WI38 (cell line): Measurements from ENCODE around the gene DNAJB6.

Experiments used
- H3K4me3 ChIP-seq: 2 replicates; pipeline ENCODE4 v1.5.1; 2011; ENCODE audit warnings: low read depth, mild to moderate bottlenecking, control low read depth, low read length
- CTCF ChIP-seq: IDR thresholded peaks from 2 replicates; pipeline ENCODE4 v1.5.1; 2012; ENCODE audit warnings: low read depth, mild to moderate bottlenecking, control low read depth, low read length

The DNAJB6 gene

GRCh38 chr7:157295338-157295737 is 41.5 kb upstream of the DNAJB6 start:
- no peak overlapping the region for H3K4me3 ChIP-seq
- no peak for TF ChIP-seq CTCF

GRCh38 chr7:157297185-157297584 is 39.6 kb upstream of the DNAJB6 start:
- no peak for TF ChIP-seq CTCF
- no peak overlapping the region for H3K4me3 ChIP-seq

GRCh38 chr7:157299317-157299612 is 37.5 kb upstream of the DNAJB6 start:
- no peak overlapping the region for H3K4me3 ChIP-seq
- no peak for TF ChIP-seq CTCF

- no peak overlapping the region for H3K4me3 ChIP-seq
- no peak for TF ChIP-seq CTCF
Measured at GRCh38 chr7:157299613-157300368, 37.0 kb upstream of the DNAJB6 start.

GRCh38 chr7:157300369-157300825 is 36.4 kb upstream of the DNAJB6 start:
- TF ChIP-seq CTCF = no peak
- H3K4me3 ChIP-seq = no peak overlapping the region

GRCh38 chr7:157301610-157302120 is 35.1 kb upstream of the DNAJB6 start:
- no peak overlapping the region for H3K4me3 ChIP-seq
- TF ChIP-seq CTCF = no peak
